HG02642 (cell line): ENCODE results near the gene PAX2.

Experiments
- ATAC-seq: cut with Tn5 transposase; IDR thresholded peaks from one replicate; pipeline ENCODE4 v1.9.1; 2021; ENCODE audit warnings: mild to moderate bottlenecking; ENCODE audit not compliant: unreplicated experiment, poor library complexity

PAX2 gene

GRCh38 chr10:100810091-100810834 lies 64.9 kb downstream of the PAX2 start:
- no peak for ATAC-seq

GRCh38 chr10:100810835-100811116 lies 65.4 kb downstream of the PAX2 start:
- no peak for ATAC-seq

- no peak for ATAC-seq
These were observed 65.9 kb downstream of the PAX2 start for GRCh38 chr10:100811261-100811660.

GRCh38 chr10:100811752-100812750 lies 66.7 kb downstream of the PAX2 start:
- no peak for ATAC-seq

GRCh38 chr10:100812978-100813377 lies 67.6 kb downstream of the PAX2 start:
- ATAC-seq = no peak

- ATAC-seq = no peak
These were observed 69.5 kb downstream of the PAX2 start for GRCh38 chr10:100814751-100815474.

DNA sequence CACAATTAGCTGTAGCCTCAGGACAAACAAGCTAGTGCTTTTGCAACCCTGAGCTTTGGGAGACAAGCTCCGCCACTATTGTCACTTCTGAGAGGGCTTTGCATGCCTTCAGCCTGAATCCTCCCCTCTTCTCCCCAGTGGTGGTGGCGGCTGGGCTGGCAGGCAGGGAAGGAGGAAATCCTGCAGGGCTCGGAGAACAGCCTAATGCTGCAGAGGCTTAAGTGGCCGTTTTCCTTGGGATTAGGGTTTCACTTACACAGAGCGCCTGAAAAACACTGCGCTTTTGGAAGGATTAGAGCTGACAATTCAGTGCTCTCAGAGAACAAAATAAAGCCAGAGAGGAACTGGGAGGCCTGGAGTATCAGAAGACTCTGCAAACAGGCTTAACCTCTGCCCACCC lies 71.3 kb downstream of the PAX2 start:
- ATAC-seq = no peak

DNA sequence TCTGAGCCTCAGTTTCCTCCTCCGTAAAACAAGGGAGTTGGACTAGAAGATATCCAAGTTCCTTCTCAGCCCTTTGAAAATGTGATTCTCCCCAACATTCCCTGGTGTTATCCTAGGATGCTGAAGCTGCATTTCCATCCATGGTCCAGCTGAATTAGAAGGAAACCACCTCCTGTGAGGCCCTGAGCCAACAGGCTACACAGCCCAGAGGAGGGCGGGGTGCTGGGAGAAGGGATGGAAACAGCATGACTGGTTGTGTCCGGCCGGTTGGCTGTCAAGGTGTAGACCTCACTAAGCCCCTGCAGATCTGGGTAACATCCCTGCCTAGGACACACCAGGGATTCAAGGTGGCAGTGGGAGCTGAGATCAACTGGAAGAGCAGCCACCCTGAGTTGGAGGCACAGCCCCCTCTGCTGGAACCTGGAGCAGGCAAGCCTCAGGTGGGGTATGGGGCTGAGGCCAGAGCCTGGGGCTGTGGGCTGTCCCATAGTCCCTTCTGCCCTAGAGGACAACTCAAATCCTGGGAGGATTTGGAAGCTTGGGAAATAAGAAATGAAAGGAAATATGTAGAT lies 72.0 kb downstream of the PAX2 start:
- no peak for ATAC-seq

DNA sequence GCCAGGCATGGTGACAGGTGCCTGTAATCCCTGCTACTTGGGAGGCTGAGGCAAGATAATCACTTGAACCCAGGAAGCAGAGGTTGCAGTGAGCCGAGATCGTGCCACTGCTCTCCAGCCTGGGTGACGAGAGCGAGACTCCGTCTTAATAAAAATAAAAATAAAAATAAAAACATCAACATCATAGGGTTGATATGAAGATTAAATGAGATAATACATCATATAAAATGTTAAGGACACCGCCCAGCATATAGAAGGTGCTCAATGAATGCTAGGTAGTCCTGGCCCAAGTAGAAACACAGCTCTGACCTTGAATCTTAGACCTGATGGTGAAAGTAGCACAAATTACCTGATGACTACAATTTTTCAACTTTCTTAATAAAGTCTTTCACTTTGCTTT lies 74.0 kb downstream of the PAX2 start:
- no peak for ATAC-seq

- no peak for ATAC-seq
These were observed 77.8 kb downstream of the PAX2 start for GRCh38 chr10:100823194-100823593.

DNA sequence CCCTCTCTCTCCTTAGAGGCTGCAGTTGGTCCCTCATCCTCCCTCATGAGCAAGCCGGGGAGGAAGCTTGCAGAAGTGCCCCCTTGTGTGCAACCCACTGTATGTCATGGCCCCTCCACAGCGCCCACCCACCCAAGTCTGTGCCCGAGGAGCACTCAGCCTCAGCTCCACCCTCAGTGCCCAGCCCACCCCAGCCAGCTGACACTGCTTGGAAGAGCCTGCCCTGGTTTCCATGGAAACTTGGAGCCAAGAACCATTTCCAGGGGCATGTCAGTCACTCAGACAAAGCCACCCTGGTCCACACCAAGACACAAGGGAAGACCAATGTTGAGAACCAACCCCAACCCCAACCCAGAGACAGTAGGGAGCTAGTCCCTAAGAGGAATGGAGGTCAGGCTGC lies 79.5 kb downstream of the PAX2 start:
- no peak for ATAC-seq

GRCh38 chr10:100825325-100825875 lies 80.0 kb downstream of the PAX2 start:
- ATAC-seq = no peak

DNA sequence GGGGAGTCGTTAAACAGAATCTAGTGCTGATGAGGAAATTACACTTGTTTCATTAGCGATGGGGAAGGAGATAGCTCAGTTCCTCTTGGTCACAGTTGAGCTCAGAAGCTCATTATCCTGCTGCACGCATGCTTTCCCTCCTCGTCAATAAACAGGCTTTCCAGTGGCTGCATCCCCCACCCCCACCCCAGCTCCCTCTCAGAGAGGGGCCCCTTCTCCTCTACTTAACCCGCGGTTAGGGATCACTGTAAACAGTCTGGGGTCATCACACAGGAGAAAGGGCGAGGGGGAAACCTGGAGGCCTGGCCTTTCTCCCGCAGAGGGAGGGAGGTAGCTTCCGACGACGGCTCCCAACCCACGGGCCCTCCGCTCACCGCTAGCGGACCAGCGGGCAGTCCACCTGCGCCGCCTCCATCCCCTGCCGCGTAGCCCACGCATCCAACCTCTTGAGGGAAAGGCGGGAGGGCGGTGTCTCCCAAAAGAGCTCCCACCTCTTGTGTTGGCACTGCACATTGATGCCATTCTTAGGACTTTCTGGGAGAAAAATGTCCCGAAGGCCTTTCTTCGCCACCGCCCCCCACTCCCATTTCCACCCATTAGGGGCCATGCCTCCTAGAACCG lies 80.8 kb downstream of the PAX2 start:
- no peak for ATAC-seq

GRCh38 chr10:100826661-100826982 lies 81.2 kb downstream of the PAX2 start:
- ATAC-seq = no peak

DNA sequence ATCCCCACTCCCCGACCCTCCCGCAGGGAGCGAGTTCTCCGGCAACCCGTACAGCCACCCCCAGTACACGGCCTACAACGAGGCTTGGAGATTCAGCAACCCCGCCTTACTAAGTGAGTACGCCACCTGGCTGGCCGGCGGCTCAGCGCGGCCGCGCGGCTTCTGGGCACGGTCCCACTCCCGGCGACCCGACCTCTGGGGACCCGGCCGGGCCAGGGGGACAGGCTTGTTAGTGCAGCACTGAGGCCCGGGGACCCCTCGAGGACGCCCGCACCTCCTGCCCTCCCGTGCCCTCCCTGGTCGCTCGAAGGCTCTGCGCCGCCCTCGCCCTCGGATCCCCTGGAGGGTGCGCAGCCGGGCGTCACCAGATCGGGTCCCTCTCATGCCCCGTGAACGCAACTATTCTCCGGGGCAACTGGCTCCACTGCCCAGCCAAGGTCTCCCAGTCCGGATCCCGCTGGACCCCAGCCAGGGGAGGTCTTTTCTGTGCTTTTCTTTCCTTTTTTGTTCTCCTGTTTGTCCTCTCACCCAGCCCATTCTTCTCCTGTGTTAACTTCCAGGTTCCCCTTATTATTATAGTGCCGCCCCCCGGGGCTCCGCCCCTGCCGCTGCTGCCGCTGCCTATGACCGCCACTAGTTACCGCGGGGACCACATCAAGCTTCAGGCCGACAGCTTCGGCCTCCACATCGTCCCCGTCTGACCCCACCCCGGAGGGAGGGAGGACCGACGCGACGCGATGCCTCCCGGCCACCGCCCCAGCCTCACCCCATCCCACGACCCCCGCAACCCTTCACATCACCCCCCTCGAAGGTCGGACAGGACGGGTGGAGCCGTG lies 81.8 kb downstream of the PAX2 start:
- ATAC-seq = no peak

- ATAC-seq = no peak
These were observed 82.7 kb downstream of the PAX2 start for GRCh38 chr10:100827819-100828737.

- ATAC-seq = no peak
These were observed 83.3 kb downstream of the PAX2 start for GRCh38 chr10:100828738-100829096.
